Neuron (in vitro differentiated cells): Measurements from ENCODE around the gene UBE2D4.
"Not testable (repeated sequence)": the region's sequence is repeated elsewhere in the genome, so short reads cannot be mapped to it uniquely, and the experiment has no call there.

Experiments used
- H2AFZ ChIP-seq: one replicate; pipeline ENCODE4 v1.6.1; 2013; ENCODE audit warnings: low read depth, mild to moderate bottlenecking, inconsistent platforms, low read length, moderate library complexity
- H3K27me3 ChIP-seq: one replicate; pipeline ENCODE4 v1.6.1; 2013; ENCODE audit warnings: low read length; ENCODE audit not compliant: insufficient read depth
- H3K36me3 ChIP-seq: one replicate; pipeline ENCODE4 v1.6.1; 2013; ENCODE audit warnings: low read length; ENCODE audit not compliant: insufficient read depth
- H3K4me1 ChIP-seq: one replicate; pipeline ENCODE4 v1.6.1; 2013; ENCODE audit warnings: low read length; ENCODE audit not compliant: insufficient read depth
- H3K4me3 ChIP-seq: 2 replicates; pipeline ENCODE4 v1.5.1; 2013; ENCODE audit warnings: mild to moderate bottlenecking, low read length, moderate library complexity
- H3K9me3 ChIP-seq: one replicate; pipeline ENCODE4 v1.6.1; 2013; ENCODE audit warnings: low read length

UBE2D4 gene

GRCh38 chr7:43987476-43987875, 61.2 kb downstream of the UBE2D4 start:
- not testable (repeated sequence) for H3K27me3 ChIP-seq, H3K4me3 ChIP-seq, H3K36me3 ChIP-seq, H3K4me1 ChIP-seq, H3K9me3 ChIP-seq, H2AFZ ChIP-seq

DNA sequence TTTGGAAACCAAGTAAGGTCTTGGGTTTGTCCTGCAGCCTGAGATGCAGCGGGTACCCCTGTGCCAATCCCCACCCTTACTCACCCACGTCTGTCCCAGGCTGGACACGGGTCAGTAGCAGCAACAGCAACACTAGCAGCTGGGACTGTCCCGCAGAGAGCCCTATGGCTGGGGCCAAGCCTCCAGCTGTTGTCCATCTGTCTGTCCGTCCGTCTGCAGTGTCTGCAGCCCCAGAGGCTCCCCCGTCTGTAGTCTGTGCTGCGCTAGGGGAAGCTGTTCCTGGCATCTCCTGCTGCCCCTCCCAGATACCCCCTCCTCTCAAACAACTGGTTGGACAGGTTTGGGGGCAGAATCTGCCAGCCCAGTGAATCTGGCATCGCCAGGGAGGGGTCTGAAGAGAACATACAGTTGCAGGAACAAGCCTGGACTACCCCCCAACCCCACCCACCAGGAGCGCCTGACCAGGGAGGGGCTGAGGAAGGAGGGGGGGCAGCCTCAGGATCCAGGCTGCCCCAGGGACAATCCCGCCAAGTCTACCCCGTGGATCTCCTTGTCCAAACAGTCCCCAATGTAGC, 63.9 kb downstream of the UBE2D4 start:
- H3K27me3 ChIP-seq, H3K9me3 ChIP-seq, H3K36me3 ChIP-seq, H3K4me3 ChIP-seq, H2AFZ ChIP-seq, H3K4me1 ChIP-seq: not testable (repeated sequence)

DNA sequence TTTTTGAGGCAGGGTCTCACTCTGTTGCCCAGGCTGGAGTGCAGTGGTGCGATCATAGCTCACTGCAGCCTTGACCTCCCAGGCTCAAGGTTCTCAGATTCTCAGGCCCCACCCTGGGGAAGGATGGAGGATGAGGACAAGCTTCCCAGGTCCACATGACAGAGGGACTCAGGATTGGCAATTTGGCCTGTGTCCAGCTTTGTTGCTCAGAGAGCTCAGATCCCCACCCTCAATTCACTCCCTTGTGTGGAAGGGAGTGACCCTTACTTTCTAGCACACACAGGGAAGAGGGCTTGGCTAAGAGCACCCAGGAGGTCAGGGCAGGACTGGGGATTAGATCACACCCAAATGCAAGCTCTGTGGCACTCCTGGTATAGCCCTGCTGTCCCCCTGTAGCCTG, 64.6 kb downstream of the UBE2D4 start:
- not testable (repeated sequence) for H3K27me3 ChIP-seq, H3K9me3 ChIP-seq, H3K4me3 ChIP-seq

GRCh38 chr7:43992896-43993295, 66.7 kb downstream of the UBE2D4 start:
- H3K27me3 ChIP-seq, H3K4me1 ChIP-seq, H2AFZ ChIP-seq, H3K9me3 ChIP-seq, H3K4me3 ChIP-seq, H3K36me3 ChIP-seq: not testable (repeated sequence)

More for the DNA sequence above, 64.6 kb downstream of the UBE2D4 start:
- not testable (repeated sequence) for H3K36me3 ChIP-seq, H2AFZ ChIP-seq, H3K4me1 ChIP-seq

- H3K4me1 ChIP-seq, H3K27me3 ChIP-seq, H3K9me3 ChIP-seq, H3K36me3 ChIP-seq, H2AFZ ChIP-seq, H3K4me3 ChIP-seq: not testable (repeated sequence)
Measured at GRCh38 chr7:43994681-43995080, 68.4 kb downstream of the UBE2D4 start.

- not testable (repeated sequence) for H3K4me3 ChIP-seq, H3K4me1 ChIP-seq, H2AFZ ChIP-seq, H3K9me3 ChIP-seq, H3K36me3 ChIP-seq, H3K27me3 ChIP-seq
Measured at GRCh38 chr7:43997532-43997931, 71.3 kb downstream of the UBE2D4 start, which contains the start of gene SPDYE1. Gene SPDYE1 (plus strand): TSS chr7:43997897. CDS start chr7:43999950, 2,053 bp downstream.
